Measurements from ENCODE around the gene SLC6A17.

GRCh38 chr1:110120960-110121561 lies 29.2 kb upstream of the SLC6A17 start:
- no peak for TF ChIP-seq POLR2A (IDR thresholded peaks at IDR 0.05)
- no peak for TF ChIP-seq CTCF (IDR thresholded peaks at IDR 0.05)

Data from right lobe of liver (tissue), 4 donors.